ENCODE results near the gene TBC1D22A.

The TBC1D22A gene

GRCh38 chr22:46997311-46997970, 235.0 kb downstream of the TBC1D22A start:
- no peak for TF ChIP-seq CTCF (IDR thresholded peaks at IDR 0.05; ENCODE audit: low read depth, low read length)
- DNase-seq (ENCODE audit: low read depth in 2 of 2): no peak
- no peak overlapping the region for H3K4me3 ChIP-seq (replicated peaks in 1 of 2; ENCODE audit: low read depth in 2 of 2, low read length in 2 of 2)

GRCh38 chr22:46998331-46998730, 235.9 kb downstream of the TBC1D22A start:
- no peak for DNase-seq (ENCODE audit: low read depth in 2 of 2)
- no peak for TF ChIP-seq CTCF (IDR thresholded peaks at IDR 0.05; ENCODE audit: low read depth, low read length)
- no peak overlapping the region for H3K4me3 ChIP-seq (replicated peaks in 1 of 2; ENCODE audit: low read depth in 2 of 2, low read length in 2 of 2)

GRCh38 chr22:47000256-47000655, 237.8 kb downstream of the TBC1D22A start:
- no peak for TF ChIP-seq CTCF (IDR thresholded peaks at IDR 0.05; ENCODE audit: low read depth, low read length)
- DNase-seq (ENCODE audit: low read depth in 2 of 2): no peak
- no peak overlapping the region for H3K4me3 ChIP-seq (replicated peaks in 1 of 2; ENCODE audit: low read depth in 2 of 2, low read length in 2 of 2)

- H3K4me3 ChIP-seq (replicated peaks in 1 of 2; ENCODE audit: low read depth in 2 of 2, low read length in 2 of 2): no peak overlapping the region
- DNase-seq (ENCODE audit: low read depth in 2 of 2): no peak
- no peak for TF ChIP-seq CTCF (IDR thresholded peaks at IDR 0.05; ENCODE audit: low read depth, low read length)
Observed at GRCh38 chr22:47000888-47001287, 238.4 kb downstream of the TBC1D22A start.

- no peak for DNase-seq (ENCODE audit: low read depth in 2 of 2)
- H3K4me3 ChIP-seq (replicated peaks in 1 of 2; ENCODE audit: low read depth in 2 of 2, low read length in 2 of 2): no peak overlapping the region
- no peak for TF ChIP-seq CTCF (IDR thresholded peaks at IDR 0.05; ENCODE audit: low read depth, low read length)
Observed at GRCh38 chr22:47001288-47001687, 238.8 kb downstream of the TBC1D22A start.

GRCh38 chr22:47002692-47003091, 240.2 kb downstream of the TBC1D22A start:
- DNase-seq (ENCODE audit: low read depth in 2 of 2): no peak
- TF ChIP-seq CTCF (IDR thresholded peaks at IDR 0.05; ENCODE audit: low read depth, low read length): no peak
- H3K4me3 ChIP-seq (replicated peaks in 1 of 2; ENCODE audit: low read depth in 2 of 2, low read length in 2 of 2): no peak overlapping the region
